Omental fat pad (tissue), 4 donors: ENCODE results near the gene RTN4RL1. TPM values are rescaled to one million over a fixed set of nuclear protein-coding genes. Genes with fewer than 3 reads are reported as not detected.

Source experiments
- ATAC-seq: fragments of 150-250 bp; one replicate; pipeline ENCODE4 v1.9.1; 2016; ENCODE audit warnings: mild to moderate bottlenecking, moderate library complexity; ENCODE audit not compliant: low FRiP score
- DNase-seq: peaks from one replicate; pipeline ENCODE4 v3.0.0-alpha.2; 2019; ENCODE audit warnings: low spot score
- CTCF ChIP-seq, 3 donors: fragments of 450-650 bp; IDR thresholded peaks; one replicate each; pipeline ENCODE4 v1.5.1; 2016 to 2017; ENCODE audit warnings: antibody characterized with exemption in 3 of 3, mild to moderate bottlenecking in 3 of 3, moderate library complexity in 2 of 3
- total RNA-seq, 4 donors: library from RNA; depleted of rRNA; stranded (reverse); fragments of >200 nt; gene quantifications; one replicate each; pipeline ENCODE4 v1.1.0, GENCODE V29; 2016

The RTN4RL1 gene
- total RNA-seq, 4 donors from 2014 or later, result 4.5 to 5.2 (median 4.6) TPM

- no peak for DNase-seq
- TF ChIP-seq CTCF (IDR thresholded peaks at IDR 0.05), result no peak
- no peak for ATAC-seq
Observed at GRCh38 chr17:1946021-1946932, 78.9 kb downstream of the RTN4RL1 start.

GRCh38 chr17:1945621-1946020, 79.5 kb downstream of the RTN4RL1 start:
- DNase-seq, result no peak
- no peak for ATAC-seq
- TF ChIP-seq CTCF (IDR thresholded peaks at IDR 0.05), result no peak

- no peak for TF ChIP-seq CTCF (IDR thresholded peaks at IDR 0.05)
- DNase-seq, result no peak
- no peak for ATAC-seq
Observed at GRCh38 chr17:1943436-1943831, 81.7 kb downstream of the RTN4RL1 start.

GRCh38 chr17:1942666-1943435, 82.3 kb downstream of the RTN4RL1 start:
- DNase-seq, result no peak
- no peak for TF ChIP-seq CTCF (IDR thresholded peaks at IDR 0.05)
- no peak for ATAC-seq

GRCh38 chr17:1942066-1942365, 83.1 kb downstream of the RTN4RL1 start:
- ATAC-seq, result no peak
- no peak for TF ChIP-seq CTCF (IDR thresholded peaks at IDR 0.05)
- DNase-seq, result no peak

GRCh38 chr17:1941272-1942065, 83.7 kb downstream of the RTN4RL1 start:
- DNase-seq, result no peak
- TF ChIP-seq CTCF (IDR thresholded peaks at IDR 0.05), result no peak
- no peak for ATAC-seq
